Testis (tissue), 2 donors: ENCODE measurements around the gene CD27.
"Not testable (repeated sequence)": the region's sequence is repeated elsewhere in the genome, so short reads cannot be mapped to it uniquely, and the experiment has no call there.

Source experiments
- POLR2A ChIP-seq: fragments of 450-650 bp; IDR thresholded peaks from one replicate; pipeline ENCODE4 v1.6.1; 2017; ENCODE audit warnings: antibody characterized with exemption, mild to moderate bottlenecking, moderate library complexity
- TF ChIP-seq, protein P1 (sequence below), 3 experiments: fragments of 450-650 bp in 2 of 3; fragments of 200-600 bp in 1 of 3; sonication (generic) in 1 of 3; IDR thresholded peaks; one replicate each; pipeline ENCODE4 v1.5.1; 2016 to 2019; ENCODE audit warnings: antibody characterized with exemption in 3 of 3, mild to moderate bottlenecking in 2 of 3, moderate library complexity in 1 of 3

DNA sequence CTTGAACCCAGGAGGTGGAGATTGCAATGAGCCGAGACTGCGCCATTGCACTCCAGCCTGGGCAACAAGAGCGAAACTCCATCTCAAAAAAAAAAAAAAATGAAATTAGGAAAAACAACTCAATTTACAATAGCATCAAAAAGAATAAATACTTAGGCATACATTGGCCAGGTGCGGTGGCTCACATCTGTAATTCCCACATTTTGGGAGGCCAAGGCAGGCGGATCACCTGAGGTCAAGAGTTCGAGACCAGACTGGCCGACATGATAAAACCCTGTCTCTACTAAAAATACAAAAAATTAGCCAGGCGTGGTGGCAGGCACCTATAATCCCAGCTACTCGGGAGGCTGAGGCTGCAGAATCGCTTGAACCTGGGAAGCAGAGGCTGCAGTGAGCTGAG, 17.0 kb upstream of the CD27 start:
- TF ChIP-seq, protein P1, sequence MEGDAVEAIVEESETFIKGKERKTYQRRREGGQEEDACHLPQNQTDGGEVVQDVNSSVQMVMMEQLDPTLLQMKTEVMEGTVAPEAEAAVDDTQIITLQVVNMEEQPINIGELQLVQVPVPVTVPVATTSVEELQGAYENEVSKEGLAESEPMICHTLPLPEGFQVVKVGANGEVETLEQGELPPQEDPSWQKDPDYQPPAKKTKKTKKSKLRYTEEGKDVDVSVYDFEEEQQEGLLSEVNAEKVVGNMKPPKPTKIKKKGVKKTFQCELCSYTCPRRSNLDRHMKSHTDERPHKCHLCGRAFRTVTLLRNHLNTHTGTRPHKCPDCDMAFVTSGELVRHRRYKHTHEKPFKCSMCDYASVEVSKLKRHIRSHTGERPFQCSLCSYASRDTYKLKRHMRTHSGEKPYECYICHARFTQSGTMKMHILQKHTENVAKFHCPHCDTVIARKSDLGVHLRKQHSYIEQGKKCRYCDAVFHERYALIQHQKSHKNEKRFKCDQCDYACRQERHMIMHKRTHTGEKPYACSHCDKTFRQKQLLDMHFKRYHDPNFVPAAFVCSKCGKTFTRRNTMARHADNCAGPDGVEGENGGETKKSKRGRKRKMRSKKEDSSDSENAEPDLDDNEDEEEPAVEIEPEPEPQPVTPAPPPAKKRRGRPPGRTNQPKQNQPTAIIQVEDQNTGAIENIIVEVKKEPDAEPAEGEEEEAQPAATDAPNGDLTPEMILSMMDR (IDR thresholded peaks at IDR 0.05): not testable (repeated sequence)
- TF ChIP-seq POLR2A: not testable (repeated sequence)
